ENCODE measurements around the gene DLG2.

Gene DLG2

GRCh38 chr11:84128840-84129239 is 1498.3 kb downstream of the DLG2 start:
- DNase-seq (ENCODE audit: low read depth), result no peak

GRCh38 chr11:84117394-84117793 is 1509.8 kb downstream of the DLG2 start:
- no peak for DNase-seq (ENCODE audit: low read depth)

DNA sequence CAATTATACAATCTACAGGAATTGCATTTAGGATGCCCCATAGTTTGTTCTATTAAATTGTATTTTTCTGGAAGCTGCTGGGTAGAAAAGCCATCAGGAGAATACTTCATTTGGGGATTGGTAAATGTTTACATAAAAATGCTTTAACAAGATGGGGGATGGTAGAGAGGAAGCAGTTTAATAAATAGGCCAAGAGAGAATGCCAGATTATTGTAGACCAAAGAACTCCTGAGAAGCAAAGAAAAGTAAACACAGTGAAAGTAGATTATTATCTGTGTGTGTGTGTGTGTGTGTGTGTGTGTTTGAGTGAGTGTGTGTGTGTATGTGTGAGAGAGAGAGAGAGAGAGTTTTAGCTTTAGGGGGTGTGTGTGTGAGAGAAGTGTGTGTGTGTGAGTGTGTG is 1520.6 kb downstream of the DLG2 start:
- DNase-seq (ENCODE audit: low read depth), result no peak

- DNase-seq (ENCODE audit: low read depth), result no peak
Observed at GRCh38 chr11:84105148-84105547, 1522.0 kb downstream of the DLG2 start.

- DNase-seq (ENCODE audit: low read depth), result no peak
Observed at GRCh38 chr11:84103096-84103495, 1524.0 kb downstream of the DLG2 start.

- no peak for DNase-seq (ENCODE audit: low read depth)
Observed at GRCh38 chr11:84097186-84097585, 1530.0 kb downstream of the DLG2 start.

GRCh38 chr11:84091212-84091986 is 1535.7 kb downstream of the DLG2 start:
- no peak for DNase-seq (ENCODE audit: low read depth)

DNA sequence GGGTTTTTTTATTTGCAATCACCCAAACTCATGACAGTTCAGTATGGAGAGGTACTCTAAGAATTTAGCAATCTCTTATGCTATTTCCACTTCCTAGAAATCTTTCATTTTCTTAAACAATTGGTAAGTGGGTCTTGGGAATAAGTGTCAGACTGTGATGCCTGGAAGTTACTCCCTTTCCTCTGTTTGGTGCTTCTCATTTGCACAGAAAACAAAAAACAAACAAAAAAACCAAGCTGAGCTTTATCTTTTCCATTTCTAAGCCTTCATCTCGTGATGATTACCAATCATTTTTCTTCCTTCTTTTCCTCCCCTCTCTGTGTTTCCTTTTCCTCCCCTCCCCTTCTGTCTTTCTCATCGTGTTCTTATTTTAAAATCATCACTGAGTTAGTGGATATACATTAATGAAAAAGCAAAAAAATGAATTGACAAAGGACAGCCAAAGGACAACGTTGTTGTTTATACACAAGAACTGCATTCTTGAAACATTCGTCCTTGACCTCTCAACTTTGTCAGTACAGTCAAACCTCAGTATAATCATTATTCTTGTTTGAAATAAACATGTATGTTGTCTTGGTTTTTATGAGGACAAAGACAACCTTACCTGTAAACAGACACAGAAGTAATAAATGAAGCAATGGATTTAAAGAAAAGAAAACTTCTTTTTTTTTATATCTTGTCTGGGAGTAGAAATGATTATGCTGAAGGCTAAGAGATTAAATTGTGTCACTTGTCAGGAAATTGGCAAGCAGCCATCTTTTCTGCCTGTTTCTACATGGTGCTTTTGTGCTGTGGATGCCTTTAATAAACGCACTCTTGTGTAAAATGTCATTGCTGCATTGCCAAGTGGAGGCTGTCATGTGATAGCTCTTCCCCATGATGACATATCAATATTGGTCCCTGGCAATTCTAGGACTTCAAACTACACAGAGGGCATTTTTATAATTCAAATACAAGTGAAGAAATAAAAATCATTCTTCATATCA is 1537.8 kb downstream of the DLG2 start:
- DNase-seq (ENCODE audit: low read depth), result no peak

- DNase-seq (ENCODE audit: low read depth), result no peak
Observed at GRCh38 chr11:84071851-84072250, 1555.3 kb downstream of the DLG2 start.

- DNase-seq (ENCODE audit: low read depth), result no peak
Observed at GRCh38 chr11:84069048-84069447, 1558.1 kb downstream of the DLG2 start.

DNA sequence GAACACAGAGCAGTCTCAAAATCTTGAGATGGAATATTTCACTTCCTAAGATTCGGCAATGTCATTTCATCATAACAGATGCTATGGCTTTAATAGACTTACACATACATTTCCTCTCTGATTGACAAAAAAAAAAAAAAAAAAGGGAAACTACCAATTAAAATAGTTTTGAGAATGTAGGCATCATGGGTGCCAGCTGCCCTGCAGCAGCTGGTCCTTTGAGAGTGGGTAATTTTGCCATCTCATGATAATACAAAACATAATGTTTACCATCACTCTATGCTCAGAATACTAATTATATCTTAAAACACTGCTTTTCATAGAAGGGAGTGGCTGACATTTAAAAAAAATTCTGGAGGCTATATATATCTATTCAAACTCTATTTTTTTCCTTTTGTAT is 1565.4 kb downstream of the DLG2 start:
- DNase-seq (ENCODE audit: low read depth), result no peak

- no peak for DNase-seq (ENCODE audit: low read depth)
Observed at GRCh38 chr11:84056653-84057376, 1570.3 kb downstream of the DLG2 start.

- DNase-seq (ENCODE audit: low read depth), result no peak
Observed at GRCh38 chr11:84045146-84045545, 1582.0 kb downstream of the DLG2 start.

GRCh38 chr11:84044706-84045105 is 1582.4 kb downstream of the DLG2 start:
- DNase-seq (ENCODE audit: low read depth), result no peak

DNA sequence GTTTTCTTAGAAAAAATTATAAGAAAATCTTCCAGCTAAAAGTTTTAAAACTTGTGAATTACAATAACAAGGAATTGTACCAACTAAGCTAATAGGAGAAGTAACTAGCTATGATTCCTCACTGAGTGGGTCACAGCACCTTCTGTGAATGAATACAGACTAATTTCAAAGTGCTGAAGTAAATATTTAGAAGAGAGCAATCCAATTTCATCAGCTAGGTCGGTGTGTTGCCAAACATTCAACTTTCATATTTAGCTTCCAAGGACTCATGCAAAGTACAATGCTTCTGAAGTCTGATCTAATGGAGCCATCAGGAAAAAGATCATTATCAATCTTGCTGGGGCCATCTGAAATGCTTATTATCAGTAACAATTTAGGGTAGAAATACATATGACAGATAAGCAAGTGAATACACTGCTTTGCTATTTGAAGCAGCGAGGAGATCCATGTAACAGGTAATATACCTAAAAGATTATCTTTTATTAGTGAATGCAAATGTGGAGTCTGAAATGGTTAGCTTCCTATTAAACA is 1590.4 kb downstream of the DLG2 start:
- no peak for DNase-seq (ENCODE audit: low read depth)

DNA sequence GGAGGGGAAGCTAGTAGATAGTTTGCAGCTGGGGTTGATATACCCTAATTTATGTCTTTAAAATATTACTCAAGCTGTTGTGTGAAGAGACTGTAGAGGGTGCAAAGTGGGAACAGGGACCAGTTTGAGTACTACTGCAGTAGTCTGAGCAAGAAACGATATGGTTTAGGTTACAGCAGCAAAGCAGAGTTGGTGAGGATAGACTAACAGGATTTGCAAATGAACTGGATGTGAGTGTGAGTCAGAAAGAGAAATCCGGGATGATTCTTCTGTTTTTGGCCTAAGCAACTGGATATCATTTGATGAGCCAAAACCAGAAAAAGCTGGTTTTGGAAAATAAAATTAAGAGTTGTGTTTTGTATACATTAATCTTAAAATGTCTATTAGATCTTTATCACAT is 1591.5 kb downstream of the DLG2 start:
- no peak for DNase-seq (ENCODE audit: low read depth)

DNA sequence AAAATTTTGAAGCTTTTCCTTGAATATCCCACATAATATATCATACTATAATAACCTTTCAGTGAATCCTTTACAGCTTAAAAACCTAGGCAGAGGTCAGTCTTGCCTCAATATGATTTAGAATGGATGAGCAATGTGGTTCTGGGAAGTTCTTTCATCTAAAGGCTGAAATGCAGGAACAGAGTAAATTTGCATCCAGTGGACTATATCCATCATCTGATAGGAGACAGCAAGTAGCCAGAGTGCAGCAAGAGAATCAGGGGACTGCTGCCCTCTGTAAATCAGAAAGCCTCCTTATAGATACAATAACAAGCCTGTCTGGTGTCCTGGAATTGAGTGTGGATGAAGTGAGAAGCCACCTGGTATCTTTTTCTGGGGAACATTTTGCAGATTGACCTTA is 1592.7 kb downstream of the DLG2 start:
- DNase-seq (ENCODE audit: low read depth), result no peak

- DNase-seq (ENCODE audit: low read depth), result no peak
Observed at GRCh38 chr11:84024266-84024665, 1602.9 kb downstream of the DLG2 start.

GRCh38 chr11:84022695-84023094 is 1604.4 kb downstream of the DLG2 start:
- no peak for DNase-seq (ENCODE audit: low read depth)

DNA sequence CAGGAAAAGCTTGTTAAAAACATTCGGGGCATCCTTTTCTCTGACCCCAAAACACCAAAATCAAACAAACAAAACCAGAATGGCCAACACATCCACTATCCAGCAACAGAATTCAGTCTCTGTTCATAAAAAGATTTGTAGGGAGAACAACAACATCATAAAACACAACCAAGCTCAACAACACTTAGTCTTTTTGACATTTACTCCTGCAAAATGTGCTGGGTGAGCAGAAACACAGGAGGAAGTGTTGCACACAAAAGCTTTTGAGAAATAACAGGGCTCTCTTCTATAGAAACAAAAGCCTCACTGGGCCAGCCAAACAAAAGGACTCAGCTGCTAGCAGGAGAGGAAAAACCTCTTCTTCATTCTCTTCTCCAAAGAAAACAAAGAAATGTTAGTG is 1604.9 kb downstream of the DLG2 start:
- no peak for DNase-seq (ENCODE audit: low read depth)

GRCh38 chr11:84021291-84021690 is 1605.9 kb downstream of the DLG2 start:
- DNase-seq (ENCODE audit: low read depth), result no peak

GRCh38 chr11:84019571-84020194 is 1607.5 kb downstream of the DLG2 start:
- no peak for DNase-seq (ENCODE audit: low read depth)

Measured in T follicular helper cell (primary cell).